PC-3 (cell line): ENCODE measurements around the gene GTF2F2.

ENCODE experiments used
- CTCF ChIP-seq: fragments of 300-600 bp; sonication (generic); conservative IDR thresholded peaks from 2 replicates; pipeline ENCODE4 v1.5.1; 2017; ENCODE audit warnings: antibody characterized with exemption, low read depth, mild to moderate bottlenecking, low read length
- EZH2 ChIP-seq: fragments of 300-600 bp; sonication (generic); IDR thresholded peaks from one replicate; pipeline ENCODE4 v1.6.1; 2017; ENCODE audit warnings: antibody characterized with exemption, mild to moderate bottlenecking, low read length; ENCODE audit not compliant: unreplicated experiment
- EZH2phosphoT487 ChIP-seq: fragments of 300-600 bp; sonication (generic); IDR thresholded peaks from 2 replicates; pipeline ENCODE4 v1.6.1; 2018; ENCODE audit warnings: mild to moderate bottlenecking, antibody characterized with exemption, low read length, borderline replicate concordance

GRCh38 chr13:45220403-45220802, 100.1 kb downstream of the GTF2F2 start:
- no peak for TF ChIP-seq CTCF
- TF ChIP-seq EZH2phosphoT487: no peak
- TF ChIP-seq EZH2: no peak
